H1 (cell line): Measurements from ENCODE around the gene NOTCH2NLA. TPM values are rescaled to one million over a fixed set of nuclear protein-coding genes. Genes with fewer than 3 reads are reported as not detected.
"Not testable (repeated sequence)": the region's sequence is repeated elsewhere in the genome, so short reads cannot be mapped to it uniquely, and the experiment has no call there.

Experiments
- CTCF ChIA-PET: fragments of 300-600 bp; sonication (Branson Sonifier 250); formaldehyde crosslinking; loops from one replicate; lab custom pipeline; 2021; ENCODE audit not compliant: partially characterized antibody; lab: Charles Lee
- POLR2A ChIA-PET: fragments of 300-600 bp; sonication (Branson Sonifier 250); formaldehyde crosslinking; loops from one replicate; lab custom pipeline; 2021; ENCODE audit warnings: inconsistent platforms; ENCODE audit not compliant: partially characterized antibody; lab: Charles Lee
- DNase-seq, 2 experiments: peaks; one replicate each; pipeline versions ENCODE4 v3.0.0 to v3.0.0-alpha.2; 2010 to 2022; ENCODE audit warnings: low spot score in 2 of 2, low read depth in 1 of 2, mixed read lengths in 1 of 2
- FAIRE-seq: peaks from 2 replicates; lab custom pipeline; 2011; peaks lifted over from hg19 to GRCh38; lab: Jason Lieb, UNC
- H2AFZ ChIP-seq: 2 replicates; pipeline ENCODE4 v1.8.1; 2012; ENCODE audit warnings: low read length, inconsistent platforms
- H2AK5ac ChIP-seq: 2 replicates; pipeline ENCODE4 v1.6.1; 2013; ENCODE audit warnings: low read depth, low read length
- H2BK120ac ChIP-seq: replicated peaks from 2 replicates; pipeline ENCODE3; 2013; ENCODE audit warnings: low read depth, low read length, inconsistent platforms
- H2BK12ac ChIP-seq: 2 replicates; pipeline ENCODE4 v1.6.1; 2013; ENCODE audit warnings: low read depth, low read length
- H2BK15ac ChIP-seq: 2 replicates; pipeline ENCODE4 v1.6.1; 2013; ENCODE audit warnings: low read length
- H2BK20ac ChIP-seq: 2 replicates; pipeline ENCODE4 v1.6.1; 2013; ENCODE audit warnings: low read length
- H2BK5ac ChIP-seq: 2 replicates; pipeline ENCODE4 v1.6.1; 2013; ENCODE audit warnings: low read depth, low read length
- H3K14ac ChIP-seq: 2 replicates; pipeline ENCODE4 v1.6.1; 2013; ENCODE audit warnings: inconsistent platforms; ENCODE audit not compliant: insufficient read length
- H3K18ac ChIP-seq: 2 replicates; pipeline ENCODE4 v1.6.1; 2013; ENCODE audit warnings: low read length; ENCODE audit errors: extremely low read depth
- H3K23ac ChIP-seq: 2 replicates; pipeline ENCODE4 v1.6.1; 2013; ENCODE audit warnings: inconsistent platforms; ENCODE audit not compliant: insufficient read length
- H3K23me2 ChIP-seq: 2 replicates; pipeline ENCODE4 v1.6.1; 2013; ENCODE audit warnings: low read depth, low read length
- H3K27ac ChIP-seq: 2 replicates; pipeline ENCODE4 v1.6.1; 2011; ENCODE audit warnings: low read depth, low read length, inconsistent platforms
- H3K27me3 ChIP-seq, 4 experiments: replicated peaks in 1 of 4; 1 replicate in 1 of 4; 2 replicates in 3 of 4; pipeline versions ENCODE4 v1.6.1 to v1.8.1; 2011 to 2013; ENCODE audit warnings: low read length in 3 of 4, mild to moderate bottlenecking in 3 of 4, inconsistent platforms in 2 of 4, mixed read lengths in 2 of 4, moderate library complexity in 1 of 4; ENCODE audit not compliant: control insufficient read depth in 3 of 4, insufficient read depth in 3 of 4; ENCODE audit errors: extremely low read depth in 1 of 4
- H3K36me3 ChIP-seq, 4 experiments: 2 replicates each; pipeline versions ENCODE4 v1.6.1 to v1.8.1; 2011 to 2013; ENCODE audit warnings: mild to moderate bottlenecking in 4 of 4, low read length in 3 of 4, moderate library complexity in 2 of 4, control low read depth in 1 of 4, inconsistent platforms in 1 of 4; ENCODE audit not compliant: insufficient read depth in 4 of 4, control insufficient read depth in 2 of 4
- H3K4ac ChIP-seq: replicated peaks from 2 replicates; pipeline ENCODE3; 2013; ENCODE audit warnings: low read length, low read depth, mixed read lengths, inconsistent platforms; ENCODE audit not compliant: insufficient read length
- H3K4me1 ChIP-seq, 4 experiments: replicated peaks in 1 of 4; 1 replicate in 1 of 4; 2 replicates in 3 of 4; pipeline versions ENCODE4 v1.6.1 to v1.8.1; 2011 to 2013; ENCODE audit warnings: low read length in 3 of 4, inconsistent platforms in 2 of 4, mixed read lengths in 1 of 4; ENCODE audit not compliant: insufficient read depth in 4 of 4, control insufficient read depth in 3 of 4
- H3K4me2 ChIP-seq, 2 experiments: 2 replicates each; pipeline versions ENCODE4 v1.6.1 to v1.8.1; 2011 to 2013; ENCODE audit warnings: low read depth in 2 of 2, low read length in 2 of 2, control low read depth in 1 of 2, inconsistent platforms in 1 of 2, mild to moderate bottlenecking in 1 of 2; ENCODE audit not compliant: insufficient read depth in 1 of 2
- H3K4me3 ChIP-seq, 4 experiments: fragments of 200-600, 300-600 bp in 1 of 4; sonication (generic), shearing (Covaris generic), sonication (Bioruptor Twin) in 1 of 4; 2 replicates each; pipeline versions ENCODE4 v1.5.1 to v1.8.1; 2011 to 2016; ENCODE audit warnings: low read length in 4 of 4, low read depth in 3 of 4, control low read depth in 2 of 4, inconsistent platforms in 2 of 4, mild to moderate bottlenecking in 2 of 4, mixed read lengths in 1 of 4, moderate library complexity in 1 of 4; ENCODE audit not compliant: insufficient read depth in 2 of 4; ENCODE audit errors: extremely low read depth in 1 of 4
- H3K56ac ChIP-seq: replicated peaks from 2 replicates; pipeline ENCODE3; 2013; ENCODE audit warnings: low read depth, mild to moderate bottlenecking, mixed read lengths, low read length, inconsistent platforms; ENCODE audit not compliant: insufficient read length
- H3K79me1 ChIP-seq: 2 replicates; pipeline ENCODE4 v1.6.1; 2013; ENCODE audit warnings: low read depth, low read length, control low read depth
- H3K79me2 ChIP-seq, 2 experiments: 2 replicates each; pipeline versions ENCODE4 v1.6.1 to v1.8.1; 2012 to 2013; ENCODE audit warnings: low read length in 2 of 2, mild to moderate bottlenecking in 2 of 2, inconsistent platforms in 1 of 2; ENCODE audit not compliant: insufficient read depth in 2 of 2, control insufficient read depth in 1 of 2
- H3K9ac ChIP-seq, 4 experiments: replicated peaks in 1 of 4; 1 replicate in 1 of 4; 2 replicates in 3 of 4; pipeline versions ENCODE4 v1.6.1 to v1.8.1; 2011 to 2013; ENCODE audit warnings: low read depth in 3 of 4, low read length in 3 of 4, control low read depth in 2 of 4, mild to moderate bottlenecking in 2 of 4, moderate library complexity in 2 of 4, inconsistent platforms in 1 of 4; ENCODE audit errors: extremely low read depth in 1 of 4
- H3K9me3 ChIP-seq, 2 experiments: 2 replicates each; pipeline versions ENCODE4 v1.6.1 to v1.8.1; 2012 to 2013; ENCODE audit warnings: mild to moderate bottlenecking in 2 of 2, moderate library complexity in 2 of 2, control low read depth in 1 of 2, inconsistent platforms in 1 of 2, low read depth in 1 of 2, low read length in 1 of 2, mixed read lengths in 1 of 2; ENCODE audit not compliant: insufficient read depth in 2 of 2
- H4K20me1 ChIP-seq, 2 experiments: replicated peaks in 1 of 2; 2 replicates each; pipeline versions ENCODE3 to v1.8.1; 2011 to 2013; ENCODE audit warnings: inconsistent platforms in 2 of 2, low read length in 2 of 2, mild to moderate bottlenecking in 1 of 2; ENCODE audit not compliant: insufficient read depth in 2 of 2, control insufficient read depth in 1 of 2
- H4K5ac ChIP-seq: 2 replicates; pipeline ENCODE4 v1.6.1; 2013; ENCODE audit warnings: low read length, low read depth, mixed read lengths, inconsistent platforms; ENCODE audit not compliant: insufficient read length
- H4K8ac ChIP-seq: 2 replicates; pipeline ENCODE4 v1.8.0; 2013; ENCODE audit warnings: mild to moderate bottlenecking, moderate library complexity, low read length, inconsistent platforms; ENCODE audit not compliant: insufficient read depth; ENCODE audit errors: extremely low read depth
- H4K91ac ChIP-seq: replicated peaks from 2 replicates; pipeline ENCODE3; 2013; ENCODE audit warnings: low read length, mixed read lengths, inconsistent platforms; ENCODE audit not compliant: insufficient read length
- PHF8 ChIP-seq: fragments of 200-600 bp; sonication (generic); conservative IDR thresholded peaks from 2 replicates; pipeline ENCODE4 v1.7.1; 2012; ENCODE audit warnings: low read depth, mild to moderate bottlenecking, inconsistent platforms, low read length, moderate library complexity
- WGBS, 2 experiments: shearing (Covaris generic) in 1 of 2; methylation state at CpG; one replicate each; pipeline versions ENCODE4 v1.1.6 to v1.1.7; 2013 to 2015; ENCODE audit warnings: low lambda C conversion rate in 2 of 2, mixed read lengths in 2 of 2, inconsistent platforms in 1 of 2, low coverage in 1 of 2, missing lambda C conversion rate in 1 of 2; ENCODE audit not compliant: insufficient replicate concordance in 2 of 2, insufficient coverage in 1 of 2, insufficient read length in 1 of 2; ENCODE audit errors: extremely low coverage in 1 of 2, missing lambda C conversion rate in 1 of 2; 5-methylcytosine and 5-hydroxymethylcytosine counted together
- long read RNA-seq, 2 experiments: library from RNA in 1 of 2; library from capped mRNA in 1 of 2; stranded (forward); transcript quantifications; one replicate each; pipeline ENCODE4 v2.0.0, GENCODE V29; 2021; ENCODE audit warnings: inconsistent platforms in 1 of 2
- polyA minus RNA-seq, 3 experiments: library from RNA; depleted of rRNA, polyadenylated mRNA; stranded (reverse); fragments of >200 nt; gene quantifications; 1 replicate in 2 of 3; 2 replicates in 1 of 3; pipeline ENCODE4 v1.2.3, GENCODE V29; 2011
- polyA plus RNA-seq, 7 experiments: library from polyadenylated mRNA; depleted of rRNA in 3 of 7; stranded (reverse) in 5 of 7; unstranded in 2 of 7; fragments of >200 nt in 5 of 7; fragments of 200-250 nt in 2 of 7; gene quantifications; 1 replicate in 5 of 7; 2 replicates in 1 of 7; 4 replicates in 1 of 7; pipeline versions ENCODE4 v1.2.1 to v1.2.3, GENCODE V29; 2011 to 2013; ENCODE audit warnings: missing spikeins in 2 of 7, mixed read lengths in 2 of 7
- total RNA-seq: library from RNA; stranded (reverse); fragmentation: NEBNext Ultra II Directional; extraction: Animal tissue kit (Norgen Biotek cat#: 25700); gene quantifications from 2 replicates; pipeline ENCODE4 v1.2.1, GENCODE V29; 2021

The NOTCH2NLA gene
- total RNA-seq (6.2 and 6.9 TPM in 2 replicates), polyA plus RNA-seq (2011; rRNA removed) (3.9 and 4.1 TPM in 2 replicates), polyA minus RNA-seq (2011; rRNA and poly(A)+ RNA removed) (40.8 and 47.6 TPM in 2 replicates)
- 4.9 TPM for polyA plus RNA-seq (2011; cell fraction: cytosol; rRNA removed)
- polyA plus RNA-seq (2011; cell fraction: nucleus; rRNA removed), result 11.5 TPM
- polyA plus RNA-seq (2012, experiment 1 of 2), result 2.5 to 4.1 TPM (median 3.3 TPM) in 4 replicates
- 1.1 TPM for polyA plus RNA-seq (2012, experiment 2 of 2)
- polyA plus RNA-seq (2013, experiment 1 of 2), result 2.3 TPM
- 2.2 TPM for polyA plus RNA-seq (2013, experiment 2 of 2)
- 7.7 TPM for polyA minus RNA-seq (2011; cell fraction: cytosol; rRNA and poly(A)+ RNA removed)
- polyA minus RNA-seq (2011; cell fraction: nucleus; rRNA and poly(A)+ RNA removed), result 67.7 TPM
- long read RNA-seq, experiment 1, partial matches to known transcripts, result 0 of 6 reads
- long read RNA-seq, experiment 1, other reads (novel, unspliced or antisense), result 2 of 6 reads
- long read RNA-seq, experiment 2, partial matches to known transcripts, result 0 of 1 reads
- long read RNA-seq, experiment 2, other reads (novel, unspliced or antisense), result 0 of 1 reads

GRCh38 chr1:146228710-146229477 is at the start of gene NOTCH2NLA:
TSS of gene NOTCH2NLA (minus strand) at chr1:146229021. CDS start at chr1:146189337, 39,684 bp downstream.
- 0% methylated on average over 13 of the region's 72 CpGs; no CpG with 5 or more reads in 1 of the 2 experiments for WGBS, 2 experiments
- POLR2A ChIA-PET, result not testable (repeated sequence)

More at GRCh38 chr1:146228710-146229477, at the start of gene NOTCH2NLA:
- H3K23me2 ChIP-seq, H3K23ac ChIP-seq, H4K20me1 ChIP-seq, H3K4ac ChIP-seq, H2BK5ac ChIP-seq, H3K18ac ChIP-seq, H4K5ac ChIP-seq, H2BK12ac ChIP-seq, H3K4me1 ChIP-seq, H2BK120ac ChIP-seq, H4K8ac ChIP-seq, H2AK5ac ChIP-seq, H3K79me1 ChIP-seq, H2BK15ac ChIP-seq, H3K56ac ChIP-seq, H3K14ac ChIP-seq, H4K91ac ChIP-seq, H2AFZ ChIP-seq, CTCF ChIA-PET, FAIRE-seq, H3K27ac ChIP-seq, H3K79me2 ChIP-seq, H3K36me3 ChIP-seq, H3K27me3 ChIP-seq, H3K9me3 ChIP-seq, H2BK20ac ChIP-seq: not testable (repeated sequence)
- H3K9ac ChIP-seq, result peak within 1 kb of the TSS in 1 of 4 experiments; percentile 49; a peak in 1 of 7 replicates
- H3K4me3 ChIP-seq, result peak within 1 kb of the TSS in 3 of 4 experiments; percentile 24 to 58 (median 56); a peak in 6 of 8 replicates
- H3K4me2 ChIP-seq, result peak within 1 kb of the TSS; percentile 28 to 45; a peak in 3 of 4 replicates
- TF ChIP-seq PHF8, result 0 out of 2 replicates have a peak, but pooled peaks have one; percentile 38
- peak in 1 of 2 experiments; percentile 85 for DNase-seq
